Stimulated activated CD8-positive, alpha-beta memory T cell treated with anti-CD3 and anti-CD28 coated beads, Interleukin-2, amount 100 ng/mL, for 48 hours (primary cell): ENCODE measurements around the gene CCL23.
"Not testable (repeated sequence)": the region's sequence is repeated elsewhere in the genome, so short reads cannot be mapped to it uniquely, and the experiment has no call there.

Source experiments
- DNase-seq, 2 donors: peaks; one replicate each; pipeline ENCODE4 v3.0.0-alpha.2; 2020; ENCODE audit warnings: low read depth in 2 of 2

The CCL23 gene

DNA sequence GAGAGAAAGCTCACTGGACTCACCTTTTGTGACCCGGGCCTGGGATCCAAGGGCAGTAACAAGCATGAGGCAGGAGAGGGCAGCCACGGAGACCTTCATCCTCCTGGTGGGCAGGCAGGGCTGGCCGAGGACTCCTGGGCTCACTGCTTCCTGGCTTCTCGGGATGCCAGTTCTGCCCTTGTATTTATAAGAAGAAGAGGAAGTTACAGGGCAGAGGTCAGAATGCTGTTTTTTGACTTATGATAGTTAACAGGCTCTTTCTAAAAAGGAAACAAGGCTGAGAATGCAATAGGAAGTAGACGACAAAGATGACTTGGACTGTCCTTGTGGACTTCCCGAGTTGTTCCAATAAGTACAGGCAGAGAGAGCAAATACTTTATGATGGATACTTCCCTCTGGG lies at the start of gene CCL23:
TSS of gene CCL23 (minus strand) at position 174 of the 400 bp plus-strand sequence. CDS start at position 99, 75 bp downstream.
- DNase-seq, result no peak

DNA sequence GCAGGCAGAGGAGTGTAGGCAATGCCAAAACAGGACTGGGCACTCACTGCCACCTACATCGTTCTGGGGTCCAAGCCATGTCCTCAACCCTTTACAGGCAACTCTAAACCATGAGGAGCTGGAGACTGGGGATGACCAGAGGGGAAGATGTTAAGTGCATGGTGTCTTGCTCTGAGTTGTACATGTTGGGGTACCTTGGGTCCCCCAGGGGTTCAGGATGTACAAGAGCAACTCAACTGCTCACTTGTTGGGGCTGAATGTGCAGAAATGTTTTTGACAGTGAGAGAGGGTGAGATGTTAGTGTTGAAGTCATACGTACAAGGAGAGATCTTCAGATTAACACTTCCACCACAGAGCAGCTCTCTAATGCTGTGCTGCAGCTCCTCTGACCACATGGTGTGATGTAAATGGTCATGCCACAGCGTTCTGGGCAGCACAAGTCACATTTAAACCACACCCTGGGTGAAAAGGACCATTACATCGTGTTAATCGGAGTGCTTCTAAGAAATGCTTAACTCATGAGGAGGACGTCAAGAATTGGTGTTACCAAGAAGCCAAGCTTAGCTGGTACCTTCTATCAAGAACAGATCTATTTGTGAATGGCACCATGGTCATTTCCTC lies 48.7 kb upstream of the CCL23 start:
- DNase-seq, result no peak

DNA sequence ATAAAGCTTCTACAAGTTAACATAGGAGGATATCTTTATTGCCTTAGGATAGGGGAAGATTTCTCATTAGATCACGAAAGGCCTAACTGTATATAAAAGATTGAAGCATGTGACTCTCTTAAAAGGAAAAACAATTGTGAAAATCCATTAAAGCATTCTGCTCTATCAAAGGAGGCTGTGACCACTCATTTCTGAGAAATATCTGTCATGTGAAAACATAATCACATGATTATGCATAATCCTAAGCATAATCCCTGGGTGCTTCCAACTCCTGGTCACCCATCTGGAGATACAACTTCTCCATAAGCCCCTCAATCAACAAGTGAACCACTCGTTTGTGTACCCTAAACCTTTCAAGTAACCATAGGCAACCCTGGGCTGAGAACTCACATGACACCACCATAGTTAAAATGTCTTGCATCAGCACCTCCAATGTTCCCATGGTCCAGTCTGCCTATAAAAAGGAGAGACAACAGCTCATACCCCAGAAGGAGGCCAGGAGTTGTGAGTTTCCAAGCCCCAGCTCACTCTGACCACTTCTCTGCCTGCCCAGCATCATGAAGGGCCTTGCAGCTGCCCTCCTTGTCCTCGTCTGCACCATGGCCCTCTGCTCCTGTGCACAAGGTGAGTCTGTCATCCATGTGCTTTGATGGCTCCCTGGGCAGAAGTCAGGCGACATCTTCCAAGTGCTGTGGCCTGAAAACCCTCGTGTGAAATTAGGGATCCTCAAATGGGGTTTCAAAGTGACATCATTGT lies 46.2 kb upstream of the CCL23 start, which contains the start of gene CCL18:
TSS of gene CCL18 (plus strand) at position 487 of the 756 bp plus-strand sequence. CDS start at position 558, 71 bp downstream.
- no peak for DNase-seq

GRCh38 chr17:36060816-36061215 lies 43.0 kb upstream of the CCL23 start:
- DNase-seq, result no peak

GRCh38 chr17:36059406-36059805 lies 41.6 kb upstream of the CCL23 start:
- DNase-seq, result no peak

DNA sequence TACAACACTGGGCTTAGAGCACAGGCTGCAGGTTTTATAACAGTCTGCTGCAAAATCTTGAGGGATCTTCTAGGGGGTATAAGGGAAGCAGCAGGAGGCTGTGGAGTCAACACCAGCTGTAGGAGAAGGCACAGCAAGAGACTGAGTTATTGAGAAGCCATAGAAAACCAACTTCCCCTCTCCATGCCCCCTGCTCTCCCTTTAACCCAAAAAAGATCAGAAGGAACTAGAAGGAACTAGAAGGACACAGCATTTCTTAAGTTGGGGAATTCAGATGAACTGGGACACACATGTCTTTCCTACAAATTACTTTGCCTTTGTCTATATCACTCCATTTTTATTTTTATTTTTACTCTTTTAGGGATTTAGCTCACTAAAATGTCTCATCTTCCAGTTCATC lies 40.1 kb upstream of the CCL23 start:
- DNase-seq, result no peak

DNA sequence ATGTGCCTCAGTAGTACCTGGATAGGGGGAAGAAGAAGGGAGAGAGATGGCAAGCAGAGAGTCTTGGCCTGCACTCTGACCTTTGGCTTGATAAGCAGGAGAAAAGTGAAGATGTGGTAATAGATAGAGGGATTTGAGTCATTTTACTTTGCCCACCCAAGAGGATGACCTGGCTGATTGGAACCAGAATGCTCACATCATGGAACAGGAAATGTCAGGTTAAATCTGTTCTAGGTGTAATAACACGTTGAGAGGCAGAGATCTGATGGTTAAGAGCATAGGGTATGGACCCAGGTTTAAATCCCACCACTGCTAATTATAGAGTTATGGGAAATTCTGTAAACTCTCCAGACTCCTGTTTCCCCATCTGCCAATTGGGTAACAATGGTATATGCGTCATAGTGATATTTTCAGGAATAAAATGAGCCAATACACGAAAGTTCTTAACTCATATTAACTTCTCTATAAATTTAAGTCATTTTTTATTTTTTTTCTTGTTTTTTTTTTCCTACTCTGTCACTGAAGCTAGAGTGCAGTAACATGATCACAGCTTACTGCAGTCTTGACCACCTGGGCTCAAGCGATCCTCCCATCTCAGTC lies 38.2 kb upstream of the CCL23 start:
- no peak for DNase-seq

DNA sequence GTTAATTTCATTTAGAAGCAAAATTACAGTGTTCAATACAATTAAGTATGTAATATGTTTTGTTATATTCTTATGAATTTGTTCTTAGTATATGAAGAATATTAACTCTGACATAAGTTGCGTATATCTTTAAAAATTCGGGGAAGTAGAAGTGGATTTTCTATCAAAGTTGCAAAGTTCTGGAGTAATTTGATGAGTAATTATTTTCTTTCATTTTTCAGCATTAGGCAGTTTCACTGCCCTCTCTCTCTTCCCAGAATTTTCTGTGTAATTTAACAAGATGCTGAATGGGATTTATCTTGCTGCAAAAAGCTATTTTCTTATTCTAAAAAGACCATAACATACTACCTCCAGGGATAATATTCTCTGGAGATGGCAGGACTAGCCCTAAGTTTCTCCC lies 37.4 kb upstream of the CCL23 start:
- no peak for DNase-seq

DNA sequence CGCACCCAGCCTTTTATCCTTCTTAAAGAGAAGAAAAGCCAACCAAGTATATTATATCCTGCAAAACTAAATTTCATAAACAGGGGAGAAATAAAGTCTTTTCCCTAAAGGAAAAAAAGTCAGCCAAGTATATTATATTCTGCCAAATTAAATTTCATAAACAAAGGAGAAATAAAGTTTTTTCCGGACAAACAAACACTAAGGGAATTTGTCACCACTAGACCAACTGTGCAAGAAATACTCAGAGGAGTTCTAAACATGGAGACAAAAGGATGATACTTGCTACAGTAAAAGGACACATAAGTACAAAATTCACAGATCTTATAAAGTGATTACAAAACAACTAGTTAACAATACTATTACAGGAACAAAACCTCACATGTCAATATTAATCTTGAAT lies 31.9 kb upstream of the CCL23 start:
- DNase-seq, result no peak

GRCh38 chr17:36048066-36048465 lies 30.3 kb upstream of the CCL23 start:
- no peak for DNase-seq

- DNase-seq, result no peak
Measured at GRCh38 chr17:36036235-36036634, 18.5 kb upstream of the CCL23 start.

GRCh38 chr17:36034127-36034526 lies 16.4 kb upstream of the CCL23 start:
- no peak for DNase-seq

- no peak for DNase-seq
Measured at GRCh38 chr17:36030956-36031355, 13.2 kb upstream of the CCL23 start.

- DNase-seq, result no peak
Measured at GRCh38 chr17:36027761-36028160, 10.0 kb upstream of the CCL23 start.

- DNase-seq, result no peak
Measured at GRCh38 chr17:36024106-36024869, 6.5 kb upstream of the CCL23 start.

DNA sequence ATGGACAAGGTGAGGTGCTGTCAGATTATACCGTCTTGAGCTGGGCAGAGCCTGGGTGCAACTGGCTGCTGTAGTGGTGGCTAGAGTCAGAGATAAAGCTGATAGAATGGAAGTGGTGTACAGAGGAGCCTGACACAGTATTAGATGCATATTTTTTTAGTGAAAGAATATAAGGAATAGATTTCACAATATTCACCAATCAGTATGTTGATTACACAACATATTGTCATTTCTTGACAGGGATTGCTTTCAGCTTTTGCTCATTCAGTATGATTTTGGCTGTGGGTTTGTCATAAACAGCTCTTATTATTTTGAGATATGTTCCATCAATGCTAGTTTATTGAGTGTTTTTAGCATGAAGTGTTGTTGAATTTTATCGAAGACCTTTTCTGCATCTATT lies 1.7 kb upstream of the CCL23 start:
- no peak for DNase-seq

DNA sequence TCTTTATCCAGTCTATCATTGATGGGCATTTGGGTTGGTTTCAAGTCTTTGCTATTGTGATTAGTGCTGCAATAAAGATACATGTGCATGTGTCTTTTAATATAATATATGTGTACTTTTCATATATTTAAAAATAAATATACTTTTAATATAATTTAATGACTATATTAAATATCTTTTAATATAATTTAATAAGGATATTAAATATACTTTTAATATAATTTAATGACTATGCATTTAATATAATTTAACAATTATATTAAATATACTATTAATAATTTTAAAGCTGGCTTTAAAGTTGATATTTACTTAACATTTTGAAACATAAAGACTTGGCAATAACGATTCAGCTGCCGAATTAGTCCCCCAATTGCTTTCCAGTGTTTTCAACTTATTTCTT lies 1.2 kb downstream of the CCL23 start:
- no peak for DNase-seq

DNA sequence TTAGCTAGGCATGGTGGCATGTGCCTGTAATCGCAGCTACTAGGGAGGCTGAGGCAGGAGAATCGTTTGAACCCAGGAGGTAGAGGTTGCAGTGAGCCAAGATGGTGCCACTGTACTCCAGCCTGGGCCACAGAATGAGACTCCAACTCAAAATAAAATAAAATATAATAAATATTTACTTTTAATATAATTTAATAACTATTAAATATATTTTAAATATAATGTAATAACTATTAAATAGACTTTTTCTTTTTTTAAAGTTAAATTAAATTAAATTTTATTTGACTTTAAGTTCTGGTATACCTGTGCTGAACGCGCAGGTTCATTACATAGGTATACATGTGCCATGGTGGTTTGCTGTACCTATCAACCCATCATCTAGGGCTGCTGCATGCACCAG lies 1.9 kb downstream of the CCL23 start:
- not testable (repeated sequence) for DNase-seq

DNA sequence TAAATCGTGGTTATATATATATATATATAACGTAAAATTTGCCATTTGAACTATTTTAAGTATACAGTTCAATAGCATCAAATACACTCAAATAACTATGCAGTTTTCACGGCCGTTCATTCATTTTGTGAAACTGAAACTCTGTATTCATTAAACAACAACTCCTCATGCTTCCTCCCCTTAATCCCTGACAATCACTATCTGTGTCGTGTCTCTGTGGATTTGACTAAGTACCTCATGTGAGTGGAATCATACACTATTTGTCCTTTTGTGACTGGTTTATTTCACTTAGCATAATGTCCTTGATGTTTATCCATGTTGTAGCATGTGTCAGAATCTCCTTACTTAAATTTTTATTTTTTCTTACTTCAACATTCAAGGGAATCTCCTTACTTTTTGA lies 2.8 kb downstream of the CCL23 start:
- no peak for DNase-seq

- DNase-seq, result no peak
Measured at GRCh38 chr17:36011201-36011600, 6.6 kb downstream of the CCL23 start.

- DNase-seq, result no peak
Measured at GRCh38 chr17:36008998-36009665, 8.6 kb downstream of the CCL23 start.
